NCI-H2196 treated with DMSO at 0.1 percent for 48 hours (cell line): ENCODE results near the gene METTL18.
"Not testable (repeated sequence)": the region's sequence is repeated elsewhere in the genome, so short reads cannot be mapped to it uniquely, and the experiment has no call there.

Source experiments
- DNase-seq: peaks from one replicate; lab custom pipeline; 2025; ENCODE audit not compliant: unreplicated experiment; lab: John Stamatoyannopoulos, UW

The METTL18 gene

GRCh38 chr1:169794530-169795416 lies at the start of gene METTL18:
Gene METTL18, minus strand, starts transcription at chr1:169794907. Its CDS starts 1,212 bp downstream, at chr1:169793695.
- DNase-seq = peak; percentile 74

- DNase-seq = no peak
Observed at GRCh38 chr1:169838942-169839341, 44.2 kb upstream of the METTL18 start.

DNA sequence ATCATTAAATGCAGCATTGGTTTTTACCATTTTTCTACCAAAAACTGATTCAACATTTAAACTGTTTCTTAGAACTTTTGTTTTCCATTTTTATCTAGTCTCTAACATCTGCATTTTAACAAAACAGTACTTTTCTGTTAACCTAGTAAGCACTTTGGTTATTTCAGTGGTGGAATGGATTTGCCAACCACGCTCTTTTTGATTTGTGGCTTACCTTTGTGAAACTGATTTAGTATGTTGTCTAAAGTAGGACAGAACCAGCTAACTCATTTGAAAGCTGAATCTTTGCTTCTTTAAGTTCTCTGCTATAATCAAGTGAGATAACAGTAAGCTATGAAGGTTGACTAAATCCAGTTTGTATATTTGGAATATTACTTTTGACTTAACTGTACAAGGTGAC lies 41.5 kb upstream of the METTL18 start:
- DNase-seq = no peak

DNA sequence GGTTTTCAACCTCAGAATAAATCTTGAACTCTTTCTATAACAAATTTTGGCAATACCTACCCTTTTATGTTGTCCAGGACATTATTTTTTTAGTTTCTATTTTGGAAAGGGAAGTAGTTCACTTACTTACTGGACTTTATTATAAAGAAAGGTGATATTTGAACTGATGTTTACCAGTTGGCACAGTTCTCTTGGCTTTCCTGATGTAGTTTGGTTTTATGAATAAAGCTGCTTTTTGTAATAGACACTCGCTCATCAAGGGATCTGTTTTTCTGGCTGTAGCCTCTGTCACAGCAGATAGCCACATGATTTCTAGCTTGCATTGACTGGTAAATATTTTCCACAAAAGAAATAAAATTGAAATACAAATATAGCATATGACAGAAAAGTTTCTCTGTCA lies 40.9 kb upstream of the METTL18 start:
- no peak for DNase-seq

DNA sequence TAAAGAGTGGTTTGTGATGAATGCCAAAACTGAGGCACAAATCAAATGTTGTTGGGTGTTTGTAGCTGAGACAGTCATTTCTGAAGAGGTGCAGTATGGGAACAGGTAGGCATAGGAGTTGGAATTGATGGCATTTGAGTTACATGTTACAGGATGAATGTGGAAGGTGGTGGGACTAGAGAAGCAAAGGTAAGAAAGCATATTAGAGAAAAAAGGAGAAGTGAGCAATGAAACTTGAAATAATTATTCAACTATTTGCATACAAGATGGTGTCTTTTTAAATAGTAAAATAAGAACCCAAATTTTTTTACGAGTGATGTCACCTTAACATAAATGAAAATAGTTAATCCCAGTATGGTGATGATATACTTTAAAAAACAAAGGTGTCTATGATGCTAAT lies 40.2 kb upstream of the METTL18 start:
- DNase-seq = no peak

DNA sequence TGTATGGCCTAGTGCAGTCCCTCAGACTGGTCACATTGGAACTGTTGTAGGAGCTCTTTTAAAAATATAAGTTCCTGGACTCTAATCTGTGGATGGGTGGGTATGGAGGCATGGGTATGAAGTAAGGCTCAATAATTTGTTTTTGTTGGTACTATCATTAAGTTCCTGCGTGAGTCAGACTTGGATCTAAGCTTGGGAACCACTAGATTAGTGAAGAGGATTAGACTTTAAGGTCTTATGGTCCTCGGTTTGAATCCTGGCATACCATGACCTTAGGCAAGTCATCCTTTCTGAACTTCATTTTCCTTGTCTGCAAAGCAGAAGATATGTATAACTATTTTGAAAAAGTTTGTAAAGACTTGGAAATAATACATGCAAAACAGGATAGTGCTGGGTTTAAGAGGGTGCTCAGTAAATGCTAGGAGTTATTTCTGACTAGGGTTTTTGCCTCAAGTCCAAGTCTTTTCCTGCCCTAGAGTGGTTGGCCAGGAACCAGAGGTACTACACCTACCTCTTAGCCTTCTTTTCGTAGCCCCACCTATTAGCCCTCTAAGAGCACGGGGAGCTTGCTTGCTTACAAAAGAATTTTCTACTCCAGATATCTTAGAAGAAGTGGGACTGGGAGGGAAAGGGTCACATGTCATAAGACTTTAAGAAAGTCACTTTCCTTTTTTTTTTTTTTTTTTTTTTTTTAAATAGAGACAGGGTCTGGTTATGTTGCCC lies 38.6 kb upstream of the METTL18 start:
- DNase-seq = no peak

GRCh38 chr1:169829671-169830070 lies 35.0 kb upstream of the METTL18 start:
- DNase-seq = no peak

DNA sequence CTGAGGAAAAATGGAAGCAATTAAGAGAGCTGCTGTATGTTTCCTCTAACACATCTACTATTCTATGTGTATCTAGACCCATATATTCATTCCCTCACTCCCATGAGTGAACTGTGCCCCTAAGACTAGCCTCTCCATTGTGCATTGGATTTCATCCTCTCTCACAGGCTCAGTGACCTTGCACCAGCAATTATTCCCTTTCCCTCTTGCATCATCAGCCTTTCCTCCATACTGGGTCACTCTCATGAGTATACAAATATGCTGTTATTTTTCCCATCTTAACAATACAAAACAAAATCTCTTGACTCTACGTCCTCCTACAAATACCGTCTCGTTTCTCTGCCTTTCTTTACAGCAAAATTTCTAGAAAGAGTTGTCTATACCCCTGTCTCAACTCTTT lies 29.4 kb upstream of the METTL18 start:
- DNase-seq = no peak

DNA sequence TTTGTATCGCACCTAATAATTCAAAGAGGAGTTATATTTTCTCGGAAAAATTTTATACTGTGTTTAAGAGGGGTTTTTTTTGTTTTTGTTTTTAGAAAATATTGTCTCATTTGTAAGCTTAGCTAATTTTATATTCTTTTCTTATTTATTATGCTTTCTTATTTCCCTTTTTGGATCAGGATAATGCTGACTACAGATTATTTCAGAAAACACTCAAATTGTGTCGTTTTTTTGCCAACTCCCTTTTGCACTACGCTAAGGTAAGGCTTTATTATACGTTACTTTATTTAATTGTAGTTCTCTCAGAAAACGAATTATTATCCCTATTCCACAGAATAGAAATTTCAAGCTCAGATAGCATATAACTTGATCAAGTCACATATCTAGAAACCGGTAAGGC lies 26.8 kb upstream of the METTL18 start:
- DNase-seq = no peak

DNA sequence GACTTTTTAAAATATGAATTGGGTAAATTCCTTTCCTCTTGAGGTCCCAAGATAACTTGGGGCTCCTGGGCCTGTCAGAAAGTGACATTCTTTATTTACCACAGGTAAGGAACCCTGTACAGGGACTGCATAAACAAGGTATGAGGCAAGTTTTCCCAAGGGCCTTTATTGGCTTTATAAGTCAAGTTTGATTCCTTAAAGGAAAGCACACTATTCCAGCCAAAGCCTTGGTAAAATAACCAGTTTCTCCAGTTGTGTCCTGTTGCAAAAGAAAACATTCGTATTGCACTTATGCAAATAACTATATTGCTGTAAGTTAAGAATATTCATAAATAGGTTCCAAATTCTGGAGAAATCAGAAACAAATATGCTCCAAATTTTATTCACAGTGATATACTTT lies 21.9 kb upstream of the METTL18 start:
- no peak for DNase-seq

DNA sequence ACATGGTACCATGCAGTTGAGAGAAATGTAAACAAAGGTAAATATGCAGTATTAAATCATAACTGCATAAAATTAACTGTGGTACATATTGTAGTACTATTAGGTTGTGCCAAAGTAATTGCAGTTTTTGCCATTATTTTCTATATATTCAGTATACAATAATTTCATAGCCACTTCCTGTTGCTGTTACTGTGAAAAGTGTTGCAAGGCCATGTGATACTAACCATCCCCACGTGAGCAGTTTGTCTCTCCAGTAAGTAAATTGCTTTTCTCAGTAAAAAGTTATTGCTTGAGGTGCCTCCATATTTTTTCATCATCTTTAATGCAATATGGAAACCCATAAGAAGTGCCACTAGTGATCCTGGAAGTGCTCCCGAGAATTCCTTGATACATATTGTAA lies 19.6 kb upstream of the METTL18 start:
- DNase-seq = no peak

DNA sequence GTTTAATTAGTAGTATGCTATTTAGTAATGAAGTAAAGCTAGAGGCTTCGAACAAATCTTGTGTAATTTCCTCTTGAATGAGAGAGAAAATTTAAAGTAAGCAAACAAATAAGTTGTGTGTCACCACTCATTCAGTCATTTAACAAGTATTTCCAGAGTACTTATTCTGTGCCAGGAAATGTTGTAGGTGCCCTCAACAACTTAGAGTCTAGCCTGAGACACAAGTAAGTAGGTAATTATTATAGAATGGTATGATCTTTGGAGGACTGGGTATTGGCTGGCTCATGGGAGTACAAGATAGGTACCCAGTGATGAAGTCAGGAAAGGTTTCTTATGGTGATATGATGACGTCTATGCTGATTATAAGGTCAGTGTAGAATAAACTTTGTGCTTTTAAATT lies 17.4 kb upstream of the METTL18 start:
- no peak for DNase-seq

GRCh38 chr1:169811418-169812035 lies 16.8 kb upstream of the METTL18 start:
- not testable (repeated sequence) for DNase-seq

GRCh38 chr1:169809370-169810095 lies 14.8 kb upstream of the METTL18 start:
- DNase-seq = peak; percentile 25

- DNase-seq = no peak
Observed at GRCh38 chr1:169804941-169805340, 10.2 kb upstream of the METTL18 start.

DNA sequence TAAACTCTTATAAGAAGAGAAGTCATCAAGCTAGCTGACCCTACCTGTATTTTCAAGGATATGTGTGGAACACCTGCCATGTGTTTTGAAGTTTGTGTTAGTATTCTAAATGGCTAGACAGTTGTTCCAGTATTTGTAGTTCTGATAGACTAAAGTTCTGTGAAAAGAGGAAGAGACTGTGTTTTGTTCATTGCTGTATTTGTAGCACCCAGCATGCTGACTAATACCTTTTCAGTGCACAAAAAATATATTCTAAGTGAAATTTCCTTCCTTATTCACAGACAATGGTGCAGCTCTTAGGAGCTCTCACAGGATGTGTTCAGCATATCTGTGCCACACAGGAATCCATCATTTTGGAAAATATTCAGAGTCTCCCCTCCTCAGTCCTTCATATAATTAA lies 8.2 kb upstream of the METTL18 start:
- no peak for DNase-seq

DNA sequence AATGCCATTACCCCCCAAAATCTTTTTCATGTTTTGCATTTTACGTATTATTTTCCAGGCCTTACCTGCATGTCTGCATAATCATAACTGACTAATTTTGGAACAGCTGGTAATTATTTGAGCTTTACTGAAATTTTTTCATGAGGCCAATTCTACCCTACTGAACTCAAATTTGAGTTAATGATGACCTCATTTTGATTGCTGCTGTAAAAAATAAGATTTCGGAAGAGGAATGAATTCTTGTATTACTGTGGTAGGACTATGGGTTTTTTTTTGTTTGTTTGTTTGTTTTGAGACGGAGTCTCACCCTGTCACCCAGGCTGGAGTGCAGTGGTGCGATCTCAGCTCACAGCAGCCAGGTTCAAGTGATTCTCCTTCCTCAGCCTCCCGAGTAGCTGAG lies 2.6 kb upstream of the METTL18 start:
- DNase-seq = no peak

DNA sequence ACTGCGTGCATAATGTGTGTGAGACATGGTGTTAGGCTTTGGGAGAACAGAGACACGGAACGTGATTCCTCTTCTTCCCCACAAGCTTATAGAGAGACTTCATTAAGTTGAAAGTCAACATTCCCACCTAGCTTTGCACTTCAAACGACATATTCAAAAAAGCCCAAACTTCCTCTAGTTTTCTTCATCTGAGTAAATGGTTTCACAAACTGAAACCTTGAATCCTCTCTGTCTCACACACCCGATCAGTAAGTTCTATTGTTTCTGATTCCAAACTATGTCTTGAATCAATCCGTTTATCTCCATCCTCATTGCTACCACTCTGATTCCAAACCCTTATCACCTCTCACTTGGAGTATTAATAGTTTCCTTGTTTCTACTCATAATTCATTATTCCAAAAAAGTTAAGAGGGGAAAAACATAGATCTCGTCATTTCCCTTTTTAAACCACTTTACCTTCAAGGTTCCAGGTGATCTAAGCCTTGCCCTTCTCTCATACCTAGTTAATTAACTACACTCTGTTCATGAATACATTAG lies 1.6 kb upstream of the METTL18 start:
- no peak for DNase-seq

- DNase-seq = no peak
Observed at GRCh38 chr1:169795687-169796086, 980 bp upstream of the METTL18 start.

- DNase-seq = no peak
Observed at GRCh38 chr1:169793730-169794129, 977 bp downstream of the METTL18 start.

- no peak for DNase-seq
Observed at GRCh38 chr1:169788402-169788801, 6.3 kb downstream of the METTL18 start.
